ENCODE data around the gene RIMS3.

The RIMS3 gene

GRCh38 chr1:40690771-40691537 is 25.5 kb upstream of the RIMS3 start:
- no peak for DNase-seq

DNA sequence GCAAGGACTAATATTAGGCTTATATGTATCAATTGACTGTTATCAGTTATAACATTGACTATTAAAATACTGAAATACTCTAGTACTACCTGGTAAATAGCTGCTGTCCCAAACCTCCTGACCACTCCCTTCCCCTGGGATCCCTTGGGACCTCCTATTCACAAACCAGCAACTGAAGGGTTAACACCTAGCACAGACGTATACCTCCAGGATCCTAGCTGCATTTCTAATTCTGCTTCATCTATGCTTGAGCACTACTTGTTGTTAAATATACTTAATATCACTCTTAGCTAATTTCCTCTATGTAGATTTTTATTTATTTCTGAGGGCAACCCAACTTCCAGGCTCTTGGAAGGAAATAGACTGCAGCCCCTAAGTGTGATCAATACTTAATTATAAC is 24.3 kb upstream of the RIMS3 start:
- no peak for DNase-seq

DNA sequence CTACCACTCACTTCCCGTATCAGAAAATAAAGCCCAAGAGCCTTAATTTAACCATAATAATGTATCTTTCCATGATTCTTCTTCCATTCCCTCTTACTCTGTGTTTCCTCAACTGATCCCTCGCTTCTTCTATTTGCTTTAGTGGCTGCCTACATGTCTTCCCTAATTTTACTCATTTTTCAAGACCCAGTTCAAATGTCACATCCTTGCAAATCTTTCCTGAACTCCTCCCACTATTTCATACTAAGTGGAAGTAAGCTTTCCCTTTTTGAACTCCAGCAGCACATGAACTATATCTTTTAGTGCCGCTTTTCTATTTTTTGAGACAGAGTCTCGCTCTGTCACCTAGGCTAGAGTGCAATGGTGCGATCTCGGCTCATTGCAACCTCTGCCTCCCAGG is 22.2 kb upstream of the RIMS3 start:
- no peak for DNase-seq

DNA sequence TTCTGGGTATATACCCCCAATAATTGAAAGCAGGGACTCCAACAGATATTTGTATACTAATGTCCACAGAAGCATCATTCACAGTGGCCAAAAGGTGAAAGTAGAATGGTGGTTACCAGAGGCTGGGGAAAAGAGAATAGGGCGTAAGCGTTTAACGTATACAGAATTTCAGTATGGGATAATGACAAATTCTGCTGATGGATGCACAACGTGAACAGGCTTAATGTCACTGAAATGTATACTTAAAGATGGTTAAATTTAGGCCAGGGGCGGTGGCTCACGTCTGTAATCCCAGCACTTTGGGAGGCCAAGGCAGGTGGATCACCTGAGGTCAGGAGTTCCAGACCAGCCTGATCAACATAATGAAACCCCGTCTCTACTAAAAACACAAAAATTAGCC is 21.6 kb upstream of the RIMS3 start:
- DNase-seq = no peak

- DNase-seq = no peak
These were observed 19.2 kb upstream of the RIMS3 start for GRCh38 chr1:40684669-40685068.

GRCh38 chr1:40679165-40679953 is 13.9 kb upstream of the RIMS3 start:
- no peak for DNase-seq

DNA sequence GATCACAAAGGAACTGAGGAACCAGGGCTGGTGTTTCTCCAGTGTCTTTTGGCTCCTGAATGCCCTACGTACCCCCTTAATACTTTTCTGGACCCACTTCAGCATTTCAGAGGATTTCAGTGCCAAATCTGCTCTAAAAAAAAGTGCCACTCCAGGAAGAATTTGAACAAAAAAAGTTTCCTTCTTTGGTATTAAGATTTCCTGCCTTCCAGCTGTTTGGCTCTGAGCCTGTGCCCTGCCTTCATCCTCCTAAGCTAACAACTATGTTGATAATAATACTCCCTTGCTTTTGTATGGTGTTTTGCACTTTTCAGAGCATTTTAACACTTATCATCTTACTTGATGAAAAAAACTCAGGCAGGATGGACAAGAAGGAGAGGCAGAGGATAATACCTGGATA is 11.0 kb upstream of the RIMS3 start:
- DNase-seq = no peak

DNA sequence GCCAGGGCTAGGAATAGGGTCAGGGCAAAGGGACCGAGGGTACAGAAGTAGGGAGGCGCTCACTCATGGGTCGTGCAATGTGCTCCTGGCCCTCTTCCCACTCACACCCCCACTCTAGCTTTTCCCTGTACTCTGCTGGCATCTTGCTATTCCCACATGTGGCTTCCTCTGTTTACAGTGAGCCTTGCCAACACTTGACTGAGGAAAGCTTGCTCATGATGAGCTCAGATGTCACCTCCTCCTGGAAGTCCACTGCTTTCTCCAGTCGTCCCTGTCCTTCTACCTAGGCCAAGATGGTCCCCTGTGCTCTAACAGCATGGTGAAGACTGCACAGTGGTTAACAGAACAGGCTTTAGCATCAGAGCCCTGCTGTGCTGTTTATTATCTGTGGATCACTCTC is 8.0 kb upstream of the RIMS3 start:
- no peak for DNase-seq

DNA sequence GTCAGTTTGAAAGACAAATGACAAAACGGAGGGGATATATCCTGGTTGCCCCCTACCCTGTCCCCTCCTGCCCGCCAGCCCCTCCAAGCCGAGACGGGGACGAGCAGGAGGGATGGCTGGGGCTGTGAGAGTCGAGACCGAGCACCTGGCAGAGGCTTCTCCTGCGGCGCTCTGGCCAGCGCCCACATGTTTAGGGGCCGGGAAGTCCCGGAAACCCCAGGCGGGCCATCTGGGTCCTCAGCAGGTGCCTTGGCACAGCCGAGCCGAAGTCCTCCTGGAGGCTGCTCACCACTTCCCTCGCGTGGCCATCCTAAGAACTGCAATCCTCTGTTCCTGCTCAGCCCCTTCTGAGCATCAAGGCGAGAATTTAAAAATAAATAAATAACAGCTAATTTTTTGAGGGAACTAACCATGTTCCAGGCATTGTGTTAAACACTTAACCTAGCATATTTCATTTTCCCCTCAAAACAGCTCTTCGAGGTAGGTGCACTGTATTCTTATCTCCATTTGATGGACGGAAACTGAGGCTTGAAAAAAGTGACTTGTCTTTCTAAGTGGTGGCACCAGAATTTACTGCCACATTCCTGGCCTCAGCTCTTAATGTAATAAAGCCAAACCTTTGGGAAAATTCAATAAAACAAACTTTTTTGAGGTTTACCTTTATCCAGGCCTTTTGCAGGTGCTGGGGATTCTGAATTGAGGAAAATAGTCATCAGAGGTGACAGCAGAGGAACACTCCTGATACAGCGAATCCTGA is 3.5 kb upstream of the RIMS3 start:
- peak; percentile 51 for DNase-seq

- no peak for DNase-seq
These were observed 691 bp downstream of the RIMS3 start for GRCh38 chr1:40664791-40665190.

- no peak for DNase-seq
These were observed 1.3 kb downstream of the RIMS3 start for GRCh38 chr1:40664167-40664537.

- no peak for DNase-seq
These were observed 1.9 kb downstream of the RIMS3 start for GRCh38 chr1:40663324-40664166.

GRCh38 chr1:40662864-40663263 is 2.6 kb downstream of the RIMS3 start:
- peak; percentile 27 for DNase-seq

- DNase-seq = no peak
These were observed 3.3 kb downstream of the RIMS3 start for GRCh38 chr1:40662151-40662550.

- no peak for DNase-seq
These were observed 3.8 kb downstream of the RIMS3 start for GRCh38 chr1:40661678-40662077.

- no peak for DNase-seq
These were observed 5.9 kb downstream of the RIMS3 start for GRCh38 chr1:40659649-40659947.

GRCh38 chr1:40658751-40659648 is 6.5 kb downstream of the RIMS3 start:
- no peak for DNase-seq

DNA sequence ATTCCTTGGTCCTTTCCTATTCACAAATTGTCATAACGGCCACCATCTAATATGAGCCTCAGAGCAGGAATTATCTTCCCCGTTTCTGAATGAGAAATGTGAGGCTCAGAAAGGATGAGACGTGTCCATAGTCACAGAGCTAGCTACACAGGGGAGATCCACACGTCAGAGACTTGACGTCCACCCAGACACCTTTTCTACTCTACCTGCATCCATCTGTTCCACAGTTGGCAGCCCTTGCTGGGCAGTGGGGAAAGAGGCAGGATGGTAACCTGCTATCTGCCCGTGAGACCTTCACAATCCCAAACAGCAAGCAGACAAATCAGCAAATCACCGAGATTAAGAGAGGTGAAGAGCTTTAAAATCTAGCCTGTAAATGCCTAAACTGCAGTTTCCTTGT is 8.4 kb downstream of the RIMS3 start:
- DNase-seq = no peak

GRCh38 chr1:40653851-40654537 is 11.5 kb downstream of the RIMS3 start:
- DNase-seq = no peak

GRCh38 chr1:40652979-40653378 is 12.5 kb downstream of the RIMS3 start:
- no peak for DNase-seq

DNA sequence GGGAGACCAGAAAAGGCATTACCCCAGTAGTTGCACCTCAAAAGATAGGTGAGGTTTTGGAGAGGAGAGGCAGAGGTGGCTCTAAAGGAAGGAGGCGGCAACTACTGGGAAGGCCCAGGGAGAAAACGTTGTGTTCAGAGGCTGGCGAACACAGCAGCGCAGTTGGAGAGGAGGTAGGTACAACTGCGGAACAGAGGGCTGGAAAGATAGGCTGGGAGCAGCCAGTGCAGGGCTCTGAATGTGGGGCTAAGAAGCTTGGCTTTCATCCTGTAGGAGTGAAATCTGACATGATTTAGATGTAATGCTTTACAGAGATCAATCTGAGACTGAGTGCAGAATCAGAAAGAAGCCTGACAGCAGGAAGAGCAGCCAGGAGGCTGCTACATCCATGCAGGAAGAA is 13.0 kb downstream of the RIMS3 start:
- no peak for DNase-seq
